Measurements from ENCODE around the gene SLC9A3.

Gene SLC9A3

GRCh38 chr5:424301-425110, 99.7 kb downstream of the SLC9A3 start:
- H3K36me3 ChIP-seq (ENCODE audit: low read depth), result no peaks in the 10 kb centered on the region
- DNase-seq (ENCODE audit: low spot score), result no peak
- no peaks in the 10 kb centered on the region for H3K9me3 ChIP-seq (ENCODE audit: severe bottlenecking)
- peaks cover 8% of the 10 kb centered on the region for H3K4me1 ChIP-seq (ENCODE audit: insufficient read depth, poor library complexity, severe bottlenecking)
- peak overlapping the region; percentile 45 for H3K27ac ChIP-seq (ENCODE audit: poor library complexity, severe bottlenecking)
- no peak overlapping the region for H3K4me3 ChIP-seq (ENCODE audit: severe bottlenecking)
- H3K27me3 ChIP-seq (ENCODE audit: insufficient read depth, poor library complexity, severe bottlenecking), result no peaks in the 10 kb centered on the region
- ATAC-seq (ENCODE audit: low read depth), result peak; percentile 87
- TF ChIP-seq CTCF (IDR thresholded peaks at IDR 0.05; ENCODE audit: poor library complexity, severe bottlenecking), result no peak

GRCh38 chr5:423626-424261, 100.5 kb downstream of the SLC9A3 start:
- H3K9me3 ChIP-seq (ENCODE audit: severe bottlenecking), result no peaks in the 10 kb centered on the region
- H3K27me3 ChIP-seq (ENCODE audit: insufficient read depth, poor library complexity, severe bottlenecking), result no peaks in the 10 kb centered on the region
- no peaks in the 10 kb centered on the region for H3K36me3 ChIP-seq (ENCODE audit: low read depth)
- peaks cover 8% of the 10 kb centered on the region for H3K4me1 ChIP-seq (ENCODE audit: insufficient read depth, poor library complexity, severe bottlenecking)
- no peak overlapping the region for H3K27ac ChIP-seq (ENCODE audit: poor library complexity, severe bottlenecking)
- H3K4me3 ChIP-seq (ENCODE audit: severe bottlenecking), result no peak overlapping the region
- no peak for TF ChIP-seq CTCF (IDR thresholded peaks at IDR 0.05; ENCODE audit: poor library complexity, severe bottlenecking)
- DNase-seq (ENCODE audit: low spot score) (no peak), ATAC-seq (ENCODE audit: low read depth) (no peak)

GRCh38 chr5:423233-423565, 101.0 kb downstream of the SLC9A3 start:
- no peak overlapping the region for H3K4me3 ChIP-seq (ENCODE audit: severe bottlenecking)
- no peaks in the 10 kb centered on the region for H3K9me3 ChIP-seq (ENCODE audit: severe bottlenecking)
- no peak for ATAC-seq (ENCODE audit: low read depth)
- no peaks in the 10 kb centered on the region for H3K27me3 ChIP-seq (ENCODE audit: insufficient read depth, poor library complexity, severe bottlenecking)
- no peaks in the 10 kb centered on the region for H3K36me3 ChIP-seq (ENCODE audit: low read depth)
- TF ChIP-seq CTCF (IDR thresholded peaks at IDR 0.05; ENCODE audit: poor library complexity, severe bottlenecking), result no peak
- peaks cover 8% of the 10 kb centered on the region for H3K4me1 ChIP-seq (ENCODE audit: insufficient read depth, poor library complexity, severe bottlenecking)
- no peak overlapping the region for H3K27ac ChIP-seq (ENCODE audit: poor library complexity, severe bottlenecking)
- no peak for DNase-seq (ENCODE audit: low spot score)

DNA sequence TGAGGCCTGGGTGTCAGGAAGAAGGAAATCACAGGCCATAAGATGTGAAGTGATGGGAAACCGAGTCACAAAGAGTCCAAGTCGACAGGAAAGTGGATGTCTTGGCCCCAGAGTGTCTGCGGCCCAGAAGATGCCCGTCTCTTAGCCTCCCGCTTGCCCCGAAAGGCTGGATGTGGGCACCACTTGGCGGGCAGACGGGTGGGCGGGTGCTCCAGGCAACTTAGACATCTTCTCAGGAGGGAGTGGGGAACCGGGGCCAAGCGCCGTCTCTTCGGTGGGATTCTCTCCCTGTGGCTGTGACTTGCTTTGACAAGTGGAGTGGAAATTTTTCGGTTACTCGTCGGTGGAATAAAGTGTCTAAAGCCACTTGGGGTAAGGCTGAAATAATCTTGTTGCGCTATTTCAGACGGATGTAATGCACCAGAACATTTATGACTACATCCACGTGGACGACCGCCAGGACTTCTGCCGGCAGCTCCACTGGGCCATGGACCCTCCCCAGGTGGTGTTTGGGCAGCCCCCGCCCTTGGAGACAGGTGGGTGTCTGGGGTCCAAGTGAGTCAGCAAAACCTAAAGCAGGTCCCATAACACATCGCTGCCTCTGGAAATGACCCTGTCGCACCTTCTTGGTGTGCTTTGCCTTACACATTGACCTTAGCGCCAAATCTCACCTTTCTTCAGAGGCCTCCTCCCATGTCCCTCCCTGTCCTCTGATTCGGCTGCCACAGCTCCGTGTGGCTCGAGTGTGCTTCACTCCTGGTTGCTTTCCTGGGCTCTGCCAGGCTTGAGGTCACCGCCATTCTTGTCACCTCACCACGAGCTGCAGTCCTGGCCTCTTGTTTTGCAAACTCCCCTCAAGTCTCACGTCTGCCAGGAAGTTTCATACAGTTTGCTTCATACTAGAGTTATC, 101.7 kb downstream of the SLC9A3 start:
- peaks cover 8% of the 10 kb centered on the region for H3K4me1 ChIP-seq (ENCODE audit: insufficient read depth, poor library complexity, severe bottlenecking)
- no peak for ATAC-seq (ENCODE audit: low read depth)
- TF ChIP-seq CTCF (IDR thresholded peaks at IDR 0.05; ENCODE audit: poor library complexity, severe bottlenecking), result no peak
- no peak for DNase-seq (ENCODE audit: low spot score)
- H3K27ac ChIP-seq (ENCODE audit: poor library complexity, severe bottlenecking), result no peak overlapping the region
- no peaks in the 10 kb centered on the region for H3K9me3 ChIP-seq (ENCODE audit: severe bottlenecking)
- H3K27me3 ChIP-seq (ENCODE audit: insufficient read depth, poor library complexity, severe bottlenecking), result no peaks in the 10 kb centered on the region
- H3K4me3 ChIP-seq (ENCODE audit: severe bottlenecking), result no peak overlapping the region
- no peaks in the 10 kb centered on the region for H3K36me3 ChIP-seq (ENCODE audit: low read depth)
